HT1080 (cell line): ENCODE results near the gene BBS1. TPM values are rescaled to one million over a fixed set of nuclear protein-coding genes. Genes with fewer than 3 reads are reported as not detected.

ENCODE experiments used
- DNase-seq: peaks from one replicate; pipeline ENCODE4 v3.0.0-alpha.2; 2015; ENCODE audit warnings: low read depth
- total RNA-seq: library from RNA; depleted of rRNA; stranded (reverse); fragments of >200 nt; shearing (Covaris generic); gene quantifications from 2 replicates; pipeline ENCODE4 v1.2.3, GENCODE V29; 2014

Gene BBS1
- total RNA-seq, 1 experiment from 2014 or later = 2.0 TPM

- no peak for DNase-seq
Observed at GRCh38 chr11:66476841-66477251, 33.6 kb upstream of the BBS1 start.

- no peak for DNase-seq
Observed at GRCh38 chr11:66477263-66478201, 32.9 kb upstream of the BBS1 start.

GRCh38 chr11:66478729-66479393 lies 31.6 kb upstream of the BBS1 start:
- DNase-seq = peak; percentile 17

- peak; percentile 17 for DNase-seq
Observed at GRCh38 chr11:66479394-66480116, 30.9 kb upstream of the BBS1 start.

GRCh38 chr11:66480117-66480938 lies 30.1 kb upstream of the BBS1 start, which contains the start of gene DPP3:
DPP3 (plus strand) TSS chr11:66480434; CDS start chr11:66482201, 1,767 bp downstream.
- peak; percentile 96 for DNase-seq

- no peak for DNase-seq
Observed at GRCh38 chr11:66484806-66485380, 25.5 kb upstream of the BBS1 start.

GRCh38 chr11:66488957-66489356 lies 21.5 kb upstream of the BBS1 start:
- no peak for DNase-seq

- DNase-seq = no peak
Observed at GRCh38 chr11:66489636-66490035, 20.8 kb upstream of the BBS1 start.

GRCh38 chr11:66491315-66491935 lies 19.0 kb upstream of the BBS1 start:
- no peak for DNase-seq

GRCh38 chr11:66492161-66492865 lies 18.1 kb upstream of the BBS1 start:
- DNase-seq = no peak

GRCh38 chr11:66493130-66493529 lies 17.3 kb upstream of the BBS1 start:
- no peak for DNase-seq

GRCh38 chr11:66494458-66494857 lies 16.0 kb upstream of the BBS1 start:
- DNase-seq = no peak

GRCh38 chr11:66494935-66495334 lies 15.5 kb upstream of the BBS1 start:
- no peak for DNase-seq

GRCh38 chr11:66495401-66495854 lies 15.0 kb upstream of the BBS1 start:
- no peak for DNase-seq

GRCh38 chr11:66497206-66497605 lies 13.2 kb upstream of the BBS1 start:
- DNase-seq = no peak

GRCh38 chr11:66498506-66498905 lies 11.9 kb upstream of the BBS1 start:
- no peak for DNase-seq

GRCh38 chr11:66505276-66505816 lies 5.1 kb upstream of the BBS1 start:
- no peak for DNase-seq

GRCh38 chr11:66509131-66509561 lies 1.3 kb upstream of the BBS1 start:
- no peak for DNase-seq

- no peak for DNase-seq
Observed at GRCh38 chr11:66510990-66511339, 530 bp downstream of the BBS1 start.
